H1 (cell line): Measurements from ENCODE around the gene LIPC. TPM values are rescaled to one million over a fixed set of nuclear protein-coding genes. Genes with fewer than 3 reads are reported as not detected.

Experiments used
- CTCF ChIA-PET: fragments of 300-600 bp; sonication (Branson Sonifier 250); formaldehyde crosslinking; loops from one replicate; lab custom pipeline; 2021; ENCODE audit not compliant: partially characterized antibody; lab: Charles Lee
- POLR2A ChIA-PET: fragments of 300-600 bp; sonication (Branson Sonifier 250); formaldehyde crosslinking; loops from one replicate; lab custom pipeline; 2021; ENCODE audit warnings: inconsistent platforms; ENCODE audit not compliant: partially characterized antibody; lab: Charles Lee
- DNase-seq, 2 experiments: peaks; one replicate each; pipeline versions ENCODE4 v3.0.0 to v3.0.0-alpha.2; 2010 to 2022; ENCODE audit warnings: low spot score in 2 of 2, low read depth in 1 of 2, mixed read lengths in 1 of 2
- FAIRE-seq: peaks from 2 replicates; lab custom pipeline; 2011; peaks lifted over from hg19 to GRCh38; lab: Jason Lieb, UNC
- H2AFZ ChIP-seq: 2 replicates; pipeline ENCODE4 v1.8.1; 2012; ENCODE audit warnings: low read length, inconsistent platforms
- H2AK5ac ChIP-seq: 2 replicates; pipeline ENCODE4 v1.6.1; 2013; ENCODE audit warnings: low read depth, low read length
- H2BK120ac ChIP-seq: replicated peaks from 2 replicates; pipeline ENCODE3; 2013; ENCODE audit warnings: low read depth, low read length, inconsistent platforms
- H2BK12ac ChIP-seq: 2 replicates; pipeline ENCODE4 v1.6.1; 2013; ENCODE audit warnings: low read depth, low read length
- H2BK15ac ChIP-seq: 2 replicates; pipeline ENCODE4 v1.6.1; 2013; ENCODE audit warnings: low read length
- H2BK20ac ChIP-seq: 2 replicates; pipeline ENCODE4 v1.6.1; 2013; ENCODE audit warnings: low read length
- H2BK5ac ChIP-seq: 2 replicates; pipeline ENCODE4 v1.6.1; 2013; ENCODE audit warnings: low read depth, low read length
- H3K14ac ChIP-seq: 2 replicates; pipeline ENCODE4 v1.6.1; 2013; ENCODE audit warnings: inconsistent platforms; ENCODE audit not compliant: insufficient read length
- H3K18ac ChIP-seq: 2 replicates; pipeline ENCODE4 v1.6.1; 2013; ENCODE audit warnings: low read length; ENCODE audit errors: extremely low read depth
- H3K23ac ChIP-seq: 2 replicates; pipeline ENCODE4 v1.6.1; 2013; ENCODE audit warnings: inconsistent platforms; ENCODE audit not compliant: insufficient read length
- H3K23me2 ChIP-seq: 2 replicates; pipeline ENCODE4 v1.6.1; 2013; ENCODE audit warnings: low read depth, low read length
- H3K27ac ChIP-seq: 2 replicates; pipeline ENCODE4 v1.6.1; 2011; ENCODE audit warnings: low read depth, low read length, inconsistent platforms
- H3K27me3 ChIP-seq, 4 experiments: replicated peaks in 1 of 4; 1 replicate in 1 of 4; 2 replicates in 3 of 4; pipeline versions ENCODE4 v1.6.1 to v1.8.1; 2011 to 2013; ENCODE audit warnings: low read length in 3 of 4, mild to moderate bottlenecking in 3 of 4, inconsistent platforms in 2 of 4, mixed read lengths in 2 of 4, moderate library complexity in 1 of 4; ENCODE audit not compliant: control insufficient read depth in 3 of 4, insufficient read depth in 3 of 4; ENCODE audit errors: extremely low read depth in 1 of 4
- H3K36me3 ChIP-seq, 4 experiments: 2 replicates each; pipeline versions ENCODE4 v1.6.1 to v1.8.1; 2011 to 2013; ENCODE audit warnings: mild to moderate bottlenecking in 4 of 4, low read length in 3 of 4, moderate library complexity in 2 of 4, control low read depth in 1 of 4, inconsistent platforms in 1 of 4; ENCODE audit not compliant: insufficient read depth in 4 of 4, control insufficient read depth in 2 of 4
- H3K4ac ChIP-seq: replicated peaks from 2 replicates; pipeline ENCODE3; 2013; ENCODE audit warnings: low read length, low read depth, mixed read lengths, inconsistent platforms; ENCODE audit not compliant: insufficient read length
- H3K4me1 ChIP-seq, 4 experiments: replicated peaks in 1 of 4; 1 replicate in 1 of 4; 2 replicates in 3 of 4; pipeline versions ENCODE4 v1.6.1 to v1.8.1; 2011 to 2013; ENCODE audit warnings: low read length in 3 of 4, inconsistent platforms in 2 of 4, mixed read lengths in 1 of 4; ENCODE audit not compliant: insufficient read depth in 4 of 4, control insufficient read depth in 3 of 4
- H3K4me2 ChIP-seq, 2 experiments: 2 replicates each; pipeline versions ENCODE4 v1.6.1 to v1.8.1; 2011 to 2013; ENCODE audit warnings: low read depth in 2 of 2, low read length in 2 of 2, control low read depth in 1 of 2, inconsistent platforms in 1 of 2, mild to moderate bottlenecking in 1 of 2; ENCODE audit not compliant: insufficient read depth in 1 of 2
- H3K4me3 ChIP-seq, 4 experiments: fragments of 200-600, 300-600 bp in 1 of 4; sonication (generic), shearing (Covaris generic), sonication (Bioruptor Twin) in 1 of 4; 2 replicates each; pipeline versions ENCODE4 v1.5.1 to v1.8.1; 2011 to 2016; ENCODE audit warnings: low read length in 4 of 4, low read depth in 3 of 4, control low read depth in 2 of 4, inconsistent platforms in 2 of 4, mild to moderate bottlenecking in 2 of 4, mixed read lengths in 1 of 4, moderate library complexity in 1 of 4; ENCODE audit not compliant: insufficient read depth in 2 of 4; ENCODE audit errors: extremely low read depth in 1 of 4
- H3K56ac ChIP-seq: replicated peaks from 2 replicates; pipeline ENCODE3; 2013; ENCODE audit warnings: low read depth, mild to moderate bottlenecking, mixed read lengths, low read length, inconsistent platforms; ENCODE audit not compliant: insufficient read length
- H3K79me1 ChIP-seq: 2 replicates; pipeline ENCODE4 v1.6.1; 2013; ENCODE audit warnings: low read depth, low read length, control low read depth
- H3K79me2 ChIP-seq, 2 experiments: 2 replicates each; pipeline versions ENCODE4 v1.6.1 to v1.8.1; 2012 to 2013; ENCODE audit warnings: low read length in 2 of 2, mild to moderate bottlenecking in 2 of 2, inconsistent platforms in 1 of 2; ENCODE audit not compliant: insufficient read depth in 2 of 2, control insufficient read depth in 1 of 2
- H3K9ac ChIP-seq, 4 experiments: replicated peaks in 1 of 4; 1 replicate in 1 of 4; 2 replicates in 3 of 4; pipeline versions ENCODE4 v1.6.1 to v1.8.1; 2011 to 2013; ENCODE audit warnings: low read depth in 3 of 4, low read length in 3 of 4, control low read depth in 2 of 4, mild to moderate bottlenecking in 2 of 4, moderate library complexity in 2 of 4, inconsistent platforms in 1 of 4; ENCODE audit errors: extremely low read depth in 1 of 4
- H3K9me3 ChIP-seq, 2 experiments: 2 replicates each; pipeline versions ENCODE4 v1.6.1 to v1.8.1; 2012 to 2013; ENCODE audit warnings: mild to moderate bottlenecking in 2 of 2, moderate library complexity in 2 of 2, control low read depth in 1 of 2, inconsistent platforms in 1 of 2, low read depth in 1 of 2, low read length in 1 of 2, mixed read lengths in 1 of 2; ENCODE audit not compliant: insufficient read depth in 2 of 2
- H4K20me1 ChIP-seq, 2 experiments: replicated peaks in 1 of 2; 2 replicates each; pipeline versions ENCODE3 to v1.8.1; 2011 to 2013; ENCODE audit warnings: inconsistent platforms in 2 of 2, low read length in 2 of 2, mild to moderate bottlenecking in 1 of 2; ENCODE audit not compliant: insufficient read depth in 2 of 2, control insufficient read depth in 1 of 2
- H4K5ac ChIP-seq: 2 replicates; pipeline ENCODE4 v1.6.1; 2013; ENCODE audit warnings: low read length, low read depth, mixed read lengths, inconsistent platforms; ENCODE audit not compliant: insufficient read length
- H4K8ac ChIP-seq: 2 replicates; pipeline ENCODE4 v1.8.0; 2013; ENCODE audit warnings: mild to moderate bottlenecking, moderate library complexity, low read length, inconsistent platforms; ENCODE audit not compliant: insufficient read depth; ENCODE audit errors: extremely low read depth
- H4K91ac ChIP-seq: replicated peaks from 2 replicates; pipeline ENCODE3; 2013; ENCODE audit warnings: low read length, mixed read lengths, inconsistent platforms; ENCODE audit not compliant: insufficient read length
- CBX5 ChIP-seq: fragments of 300-800, 300-1000 bp; sonication (generic); IDR thresholded peaks from 2 replicates; pipeline ENCODE4 v1.7.1; 2016; ENCODE audit warnings: antibody characterized with exemption, low read length, low read depth
- RXRA ChIP-seq: IDR thresholded peaks from 2 replicates; pipeline ENCODE4 v1.6.1; 2011; ENCODE audit warnings: low read depth, mild to moderate bottlenecking, low read length, moderate library complexity; ENCODE audit not compliant: insufficient read depth
- TEAD4 ChIP-seq: IDR thresholded peaks from 2 replicates; pipeline ENCODE4 v1.6.1; 2012; ENCODE audit warnings: low read depth, low read length, inconsistent platforms, mixed read lengths
- WGBS, 2 experiments: shearing (Covaris generic) in 1 of 2; methylation state at CpG; one replicate each; pipeline versions ENCODE4 v1.1.6 to v1.1.7; 2013 to 2015; ENCODE audit warnings: low lambda C conversion rate in 2 of 2, mixed read lengths in 2 of 2, inconsistent platforms in 1 of 2, low coverage in 1 of 2, missing lambda C conversion rate in 1 of 2; ENCODE audit not compliant: insufficient replicate concordance in 2 of 2, insufficient coverage in 1 of 2, insufficient read length in 1 of 2; ENCODE audit errors: extremely low coverage in 1 of 2, missing lambda C conversion rate in 1 of 2; 5-methylcytosine and 5-hydroxymethylcytosine counted together
- polyA plus RNA-seq, 7 experiments: library from polyadenylated mRNA; depleted of rRNA in 3 of 7; stranded (reverse) in 5 of 7; unstranded in 2 of 7; fragments of >200 nt in 5 of 7; fragments of 200-250 nt in 2 of 7; gene quantifications; 1 replicate in 5 of 7; 2 replicates in 1 of 7; 4 replicates in 1 of 7; pipeline versions ENCODE4 v1.2.1 to v1.2.3, GENCODE V29; 2011 to 2013; ENCODE audit warnings: missing spikeins in 2 of 7, mixed read lengths in 2 of 7
- total RNA-seq: library from RNA; stranded (reverse); fragmentation: NEBNext Ultra II Directional; extraction: Animal tissue kit (Norgen Biotek cat#: 25700); gene quantifications from 2 replicates; pipeline ENCODE4 v1.2.1, GENCODE V29; 2021

The LIPC gene
- total and polyA plus RNA-seq, 2 of the 8 experiments (the other 6 are each of a cell fraction or from before 2014, with no cell fraction given): not detected

GRCh38 chr15:58552505-58553364 lies 120.9 kb downstream of the LIPC start:
- 86% methylated on average over 21 of the region's 24 CpGs; no CpG with 5 or more reads in 1 of the 2 experiments for WGBS, 2 experiments

More at GRCh38 chr15:58552505-58553364, 120.9 kb downstream of the LIPC start:
- CTCF ChIA-PET: interaction anchor here (0.8 to 1.5 kb wide), 2 partner anchors 115 to 160 kb away, joined by 3 read pairs; no protein-coding TSS in a partner anchor
- Histone ChIP-seq H2BK15ac (peak overlapping the region; percentile 40; the same call in 1 of the 2 replicates), H3K4me2 (no peak overlapping the region), H3K23me2 (0 out of 2 replicates have a peak, but pooled peaks cover 2% of the 10 kb centered on the region), H3K9ac (no peak overlapping the region), H3K79me2 (no peaks in the 10 kb centered on the region), H2BK5ac (no peak overlapping the region), H3K4ac (no peak overlapping the region), H3K23ac (no peak overlapping the region), H3K36me3 (no peaks in the 10 kb centered on the region), H4K91ac (peak overlapping the region; percentile 44), H3K9me3 (no peaks in the 10 kb centered on the region), H4K5ac (no peak overlapping the region), H3K27ac (no peak overlapping the region), H2AK5ac (no peak overlapping the region), H4K20me1 (no peaks in the 10 kb centered on the region), H2AFZ (0 out of 2 replicates have a peak overlapping the region, but pooled peaks have one; percentile 98), H3K4me3 (no peak overlapping the region), H2BK20ac (no peak overlapping the region), H2BK120ac (no peak overlapping the region), H3K14ac (no peak overlapping the region), H3K4me1 (peaks cover 0 to 7% (median 3%) of the 10 kb centered on the region in 4 experiments; a peak in 4 of 7 replicates), H3K27me3 (no peaks in the 10 kb centered on the region; a peak in 1 of 7 replicates), H3K56ac (no peak overlapping the region), H3K18ac (no peak overlapping the region), H3K79me1 (no peaks in the 10 kb centered on the region), H2BK12ac (no peak overlapping the region; the same call in 1 of the 2 replicates), H4K8ac (peak overlapping the region; percentile 5; the same call in 1 of the 2 replicates)
- POLR2A ChIA-PET: interaction anchor here (0.5 to 1.0 kb wide), 2 partner anchors 9 to 26 kb away, joined by 3 read pairs; no protein-coding TSS in a partner anchor
- FAIRE-seq: no peak
- no peak for DNase-seq
- no peak for TF ChIP-seq CBX5
- no peak for TF ChIP-seq TEAD4
- TF ChIP-seq RXRA: no peak
